AG04449 (cell line): Measurements from ENCODE around the gene TMF1.

Experiments used
- CTCF ChIA-PET: fragments of 350-600 bp; formaldehyde crosslinking; extraction: SDS; loops from one replicate; lab custom pipeline; 2021; ENCODE audit warnings: antibody characterized with exemption; lab: Yijun Ruan, JAX
- POLR2A ChIA-PET: fragments of 400-600, 350-600 bp; formaldehyde crosslinking; extraction: SDS; loops from one replicate; lab custom pipeline; 2020; ENCODE audit warnings: antibody characterized with exemption, inconsistent platforms; lab: Yijun Ruan, JAX
- DNase-seq: peaks from one replicate; pipeline ENCODE4 v3.0.0-alpha.2; 2010; ENCODE audit warnings: low read depth, low spot score
- H3K4me3 ChIP-seq: 2 replicates; pipeline ENCODE4 v1.5.1; 2011; ENCODE audit warnings: low read depth, mild to moderate bottlenecking, control low read depth, low read length
- CTCF ChIP-seq: IDR thresholded peaks from one replicate; pipeline ENCODE4 v1.5.1; 2011; ENCODE audit warnings: mild to moderate bottlenecking, moderate library complexity, low read length, control low read depth, inconsistent platforms; ENCODE audit not compliant: insufficient read depth; ENCODE audit errors: missing control alignments

TMF1 gene

DNA sequence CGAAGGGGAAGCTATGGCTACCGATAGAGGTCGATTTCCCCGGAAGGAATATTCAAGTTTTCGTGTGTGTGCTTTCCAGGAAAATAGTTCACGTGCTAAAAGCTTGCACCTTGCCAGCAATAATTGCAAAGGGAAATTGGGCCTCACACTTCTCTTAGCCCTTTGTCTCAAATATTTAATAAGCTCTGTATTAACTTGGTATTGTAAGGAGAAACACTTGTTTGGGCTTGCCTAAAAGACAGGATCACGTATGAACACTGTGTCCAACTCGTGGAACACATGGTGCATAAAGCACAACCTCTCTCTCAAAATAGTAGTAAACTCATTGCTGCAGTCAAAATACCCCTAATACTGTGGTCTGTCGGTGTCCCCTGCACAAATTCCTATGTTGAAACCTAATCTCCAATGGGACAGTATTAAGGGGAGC is 352 bp upstream of the TMF1 start:
- no peak for DNase-seq
- TF ChIP-seq CTCF: no peak
- POLR2A ChIA-PET: interaction anchor here (0.7 to 1.9 kb wide), 3 partner anchors 28 to 32 kb away, joined by 3 to 8 read pairs (median 3); partner anchors contain the start of genes ARL6IP5 and UBA3
- peak overlapping the region; percentile 55 for H3K4me3 ChIP-seq
- CTCF ChIA-PET: interaction anchor here (1.0 to 1.6 kb wide), 4 partner anchors 12 to 371 kb away, joined by 3 to 4 read pairs (median 3); no protein-coding TSS in a partner anchor

- CTCF ChIA-PET: interaction anchor here (0.9 kb wide), 1 partner anchor 29 kb away, joined by 3 read pairs; no protein-coding TSS in a partner anchor
Measured at GRCh38 chr3:69048990-69049389, 3.1 kb downstream of the TMF1 start.

DNA sequence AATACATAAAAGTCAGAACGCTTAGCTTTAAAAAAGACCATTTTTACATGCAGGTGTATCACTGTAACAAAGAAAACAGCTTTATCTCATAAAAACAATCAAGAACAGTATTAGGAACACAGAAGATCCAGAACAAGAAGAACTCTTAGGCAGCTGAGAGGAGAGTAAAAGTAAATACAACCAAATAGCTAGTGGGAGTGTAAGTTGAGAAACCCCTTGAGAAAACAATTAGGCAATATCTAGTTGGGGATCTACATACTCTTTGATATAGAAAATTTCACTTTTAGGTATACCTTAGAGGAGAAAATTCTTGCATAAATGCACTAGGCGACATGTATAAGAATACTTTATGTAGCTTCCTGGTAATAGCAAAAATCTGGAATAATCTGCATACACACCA is 7.5 kb downstream of the TMF1 start:
- no peak for TF ChIP-seq CTCF
- DNase-seq: no peak
- ChIA-PET CTCF (interaction anchor here (0.9 to 2.0 kb wide), 5 partner anchors 9 to 34 kb away, joined by 3 to 5 read pairs (median 3); no protein-coding TSS in a partner anchor), POLR2A (no interaction called here)
- no peak overlapping the region for H3K4me3 ChIP-seq

More at GRCh38 chr3:69048990-69049389, 3.1 kb downstream of the TMF1 start:
- no peak for DNase-seq
- POLR2A ChIA-PET: no interaction called here
- TF ChIP-seq CTCF: no peak
- H3K4me3 ChIP-seq: no peak overlapping the region

DNA sequence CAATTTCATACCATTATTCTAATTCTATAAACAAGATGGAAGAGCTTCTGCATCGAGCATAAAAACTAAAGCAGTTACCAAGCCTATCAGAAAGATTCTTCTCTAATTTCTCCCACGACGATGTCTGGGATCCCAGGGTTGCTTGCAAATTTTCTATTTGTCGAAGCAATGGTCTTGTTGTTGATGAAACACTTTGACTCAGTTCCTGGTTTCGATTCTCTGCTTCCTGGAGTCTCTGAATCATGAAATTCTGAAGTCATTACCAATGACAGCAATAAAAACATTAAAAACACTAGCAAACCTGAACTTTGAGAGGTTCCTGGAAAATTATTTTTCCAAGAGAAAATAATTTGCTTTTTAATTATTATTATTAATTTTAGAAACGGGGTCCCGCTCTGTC is 18.7 kb downstream of the TMF1 start:
- CTCF ChIA-PET: interaction anchor here (2.1 to 5.6 kb wide), 2 partner anchors 11 to 13 kb away, joined by 5 to 28 read pairs; no protein-coding TSS in a partner anchor
- POLR2A ChIA-PET: no interaction called here

DNA sequence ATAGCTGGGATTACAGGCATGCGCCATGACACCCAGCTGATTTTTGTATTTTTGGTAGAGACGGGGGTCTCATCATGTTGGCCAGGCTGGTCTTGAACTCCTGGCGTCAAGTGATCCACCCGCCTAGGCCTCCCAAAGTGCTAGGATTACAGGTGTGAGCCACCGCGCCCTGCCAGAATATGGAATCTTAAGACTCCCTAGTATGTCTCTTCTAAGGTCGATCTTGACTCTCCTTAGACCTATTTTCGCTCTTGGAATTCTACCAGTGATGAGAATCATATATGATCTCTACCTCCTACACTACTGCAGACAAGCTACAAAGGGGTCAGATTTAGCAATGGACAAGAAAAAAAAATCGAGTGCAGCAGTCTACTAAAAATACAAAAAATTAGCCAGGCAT is 19.4 kb downstream of the TMF1 start:
- ChIA-PET POLR2A (interaction anchor here (1.1 kb wide), 1 partner anchor 52 kb away, joined by 3 read pairs; the partner anchor contains the start of gene ARL6IP5), CTCF (interaction anchor here (1.2 to 5.6 kb wide), 3 partner anchors 12 to 19 kb away, joined by 5 to 28 read pairs (median 8); partner anchors contain the start of gene EOGT)
- no peak for DNase-seq
- TF ChIP-seq CTCF: no peak
- no peak overlapping the region for H3K4me3 ChIP-seq

More for the DNA sequence above, 18.7 kb downstream of the TMF1 start:
- no peak for TF ChIP-seq CTCF
- no peak overlapping the region for H3K4me3 ChIP-seq
- no peak for DNase-seq

DNA sequence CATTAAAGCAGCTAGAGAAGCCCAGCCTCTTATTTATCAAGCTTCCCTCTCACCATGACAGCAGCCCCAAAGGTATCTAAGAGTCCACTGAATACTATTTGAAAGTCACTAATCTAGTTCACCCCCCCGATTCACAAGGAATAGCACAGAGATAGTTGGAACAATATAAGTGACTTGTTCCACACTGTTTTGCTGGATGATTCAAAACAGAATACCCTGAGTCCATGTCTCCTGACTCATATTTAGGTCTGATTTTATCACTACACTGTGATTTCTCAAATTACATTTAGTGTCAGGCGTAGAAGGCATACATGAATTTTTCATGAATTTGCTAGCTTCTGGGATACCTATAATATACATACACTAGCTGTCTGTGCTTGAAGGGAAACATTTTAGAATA is 20.0 kb downstream of the TMF1 start:
- ChIA-PET POLR2A (interaction anchor here (1.1 kb wide), 1 partner anchor 53 kb away, joined by 3 read pairs; the partner anchor contains the start of gene ARL6IP5), CTCF (interaction anchor here (1.2 to 5.6 kb wide), 3 partner anchors 12 to 19 kb away, joined by 5 to 28 read pairs (median 8); partner anchors contain the start of gene EOGT)
- H3K4me3 ChIP-seq: no peak overlapping the region
- no peak for TF ChIP-seq CTCF
- no peak for DNase-seq
